GM12875 (cell line): ENCODE measurements around the gene FBXL5.

Experiments
- H3K4me3 ChIP-seq: one replicate; pipeline ENCODE4 v1.5.1; 2011; ENCODE audit warnings: low read depth, low read length, control low read depth
- CTCF ChIP-seq: IDR thresholded peaks from 2 replicates; pipeline ENCODE4 v1.5.1; 2011; ENCODE audit warnings: low read depth, mild to moderate bottlenecking, control low read depth, inconsistent platforms, low read length, moderate library complexity, borderline replicate concordance; ENCODE audit not compliant: insufficient read depth

FBXL5 gene

GRCh38 chr4:15612136-15612535 lies 43.0 kb downstream of the FBXL5 start:
- H3K4me3 ChIP-seq = no peak overlapping the region
- TF ChIP-seq CTCF = no peak

- no peak overlapping the region for H3K4me3 ChIP-seq
These were observed 44.3 kb downstream of the FBXL5 start for GRCh38 chr4:15610855-15611254.

GRCh38 chr4:15605537-15605936 lies 49.6 kb downstream of the FBXL5 start:
- no peak for TF ChIP-seq CTCF
- no peak overlapping the region for H3K4me3 ChIP-seq

More at GRCh38 chr4:15610855-15611254, 44.3 kb downstream of the FBXL5 start:
- TF ChIP-seq CTCF = no peak

- TF ChIP-seq CTCF = no peak
These were observed 53.3 kb downstream of the FBXL5 start for GRCh38 chr4:15601862-15602261.

GRCh38 chr4:15600176-15600575 lies 55.0 kb downstream of the FBXL5 start:
- no peak overlapping the region for H3K4me3 ChIP-seq
- no peak for TF ChIP-seq CTCF

More at GRCh38 chr4:15601862-15602261, 53.3 kb downstream of the FBXL5 start:
- no peak overlapping the region for H3K4me3 ChIP-seq

- no peak for TF ChIP-seq CTCF
- H3K4me3 ChIP-seq = no peak overlapping the region
These were observed 56.5 kb downstream of the FBXL5 start for GRCh38 chr4:15598644-15599043.

GRCh38 chr4:15592799-15593198 lies 62.4 kb downstream of the FBXL5 start:
- TF ChIP-seq CTCF = no peak
- no peak overlapping the region for H3K4me3 ChIP-seq
